Caco-2 (cell line): ENCODE measurements around the gene ASB1. TPM values are rescaled to one million over a fixed set of nuclear protein-coding genes. Genes with fewer than 3 reads are reported as not detected.

Source experiments
- BruUV-seq: library from RNA; stranded (reverse); fragments of 400-500 nt; replicated peaks from 2 replicates; lab custom pipeline; 2021; lab: Mats Ljungman, UMichigan
- CTCF ChIA-PET: fragments of 300-600 bp; sonication (Branson Sonifier 250); formaldehyde crosslinking; loops from one replicate; lab custom pipeline; 2022; ENCODE audit warnings: antibody characterized with exemption; lab: Charles Lee
- POLR2A ChIA-PET: fragments of 300-600 bp; sonication (Branson Sonifier 250); formaldehyde crosslinking; loops from one replicate; lab custom pipeline; 2022; ENCODE audit warnings: antibody characterized with exemption; lab: Charles Lee
- DNase-seq, 2 experiments: peaks; one replicate each; pipeline versions ENCODE4 v3.0.0 to v3.0.0-alpha.2; 2020 to 2022
- H3K27me3 ChIP-seq: replicated peaks from 2 replicates; pipeline ENCODE4 v1.6.0; 2011; ENCODE audit warnings: low read length; ENCODE audit not compliant: control insufficient read depth, insufficient read depth
- H3K36me3 ChIP-seq: 2 replicates; pipeline ENCODE4 v1.5.1; 2011; ENCODE audit warnings: low read length; ENCODE audit not compliant: control insufficient read depth, insufficient read depth
- H3K4me1 ChIP-seq: fragments of 250-450 bp; sonication (Bioruptor Pico); 2 replicates; pipeline ENCODE4 v1.5.1; 2020; ENCODE audit warnings: mild to moderate bottlenecking
- H3K4me3 ChIP-seq: 2 replicates; pipeline ENCODE4 v1.5.1; 2011; ENCODE audit warnings: low read depth, mild to moderate bottlenecking, control low read depth, low read length
- H3K9me3 ChIP-seq: fragments of 250-450 bp; sonication (Bioruptor Pico); 2 replicates; pipeline ENCODE4 v1.5.1; 2020; ENCODE audit warnings: mild to moderate bottlenecking, moderate library complexity
- H3K27ac Mint-ChIP-seq: one replicate; pipeline ENCODE4 v1.8.0; 2022; ENCODE audit warnings: mixed read lengths; ENCODE audit not compliant: unreplicated experiment
- H3K27me3 Mint-ChIP-seq: one replicate; pipeline ENCODE4 v1.8.0; 2022; ENCODE audit warnings: mixed read lengths; ENCODE audit not compliant: insufficient read depth, unreplicated experiment
- H3K36me3 Mint-ChIP-seq: one replicate; pipeline ENCODE4 v1.8.0; 2022; ENCODE audit warnings: mild to moderate bottlenecking, mixed read lengths; ENCODE audit not compliant: insufficient read depth, unreplicated experiment
- H3K4me1 Mint-ChIP-seq: one replicate; pipeline ENCODE4 v1.8.0; 2022; ENCODE audit warnings: low read depth, mixed read lengths; ENCODE audit not compliant: unreplicated experiment
- H3K4me3 Mint-ChIP-seq: one replicate; pipeline ENCODE4 v1.8.0; 2022; ENCODE audit warnings: mild to moderate bottlenecking, moderate library complexity, mixed read lengths; ENCODE audit not compliant: unreplicated experiment
- H3K9me3 Mint-ChIP-seq: one replicate; pipeline ENCODE4 v1.8.0; 2022; ENCODE audit warnings: mixed read lengths; ENCODE audit not compliant: unreplicated experiment
- CTCF ChIP-seq, 2 experiments: fragments of 200-600 bp in 1 of 2; IDR thresholded peaks; 1 replicate in 1 of 2; 2 replicates in 1 of 2; pipeline versions ENCODE4 v1.5.1 to v1.8.0; 2011 to 2022; ENCODE audit warnings: antibody characterized with exemption in 1 of 2, control low read depth in 1 of 2, inconsistent platforms in 1 of 2, low read depth in 1 of 2, low read length in 1 of 2, mild to moderate bottlenecking in 1 of 2, moderate library complexity in 1 of 2; ENCODE audit not compliant: insufficient read depth in 1 of 2, severe bottlenecking in 1 of 2, unreplicated experiment in 1 of 2
- intact Hi-C: fragments of 100-400 bp; cut with micrococcal nuclease; formaldehyde crosslinking; loops from one replicate; pipeline ENCODE4 v1.10.0; 2022; ENCODE audit not compliant: unreplicated experiment
- total RNA-seq: library from RNA; stranded (reverse); gene quantifications from 2 replicates; pipeline ENCODE4 v1.2.3, GENCODE V29; 2022

The ASB1 gene
- total RNA-seq, 1 experiment from 2014 or later = 16.9 TPM

GRCh38 chr2:238461916-238462315 is 35.2 kb downstream of the ASB1 start:
- ChIA-PET CTCF (no interaction called here), POLR2A (no interaction called here)
- Histone ChIP-seq H3K4me1 (no peaks in the 10 kb centered on the region), H3K9me3 (no peaks in the 10 kb centered on the region), H3K36me3 (no peaks in the 10 kb centered on the region), H3K27me3 (no peaks in the 10 kb centered on the region), H3K4me3 (no peak overlapping the region)
- Mint-ChIP-seq H3K36me3 (no peaks in the 10 kb centered on the region), H3K4me3 (no peak overlapping the region), H3K27me3 (no peaks in the 10 kb centered on the region), H3K27ac (no peak overlapping the region), H3K4me1 (no peaks in the 10 kb centered on the region), H3K9me3 (no peaks in the 10 kb centered on the region)
- intact Hi-C loops = loop anchor here (1.0 kb wide), 2 partner anchors 92 to 105 kb away; no protein-coding TSS in a partner anchor
- BruUV-seq = no TSS peak
- no peak for DNase-seq
- no peak for TF ChIP-seq CTCF (IDR thresholded peaks at IDR 0.05; ENCODE audit: insufficient read depth in 1 of 2, low read depth in 1 of 2, low read length in 1 of 2, severe bottlenecking in 1 of 2, unreplicated experiment in 1 of 2)

- Mint-ChIP-seq H3K27ac (no peak overlapping the region), H3K4me1 (no peaks in the 10 kb centered on the region), H3K4me3 (no peak overlapping the region), H3K9me3 (no peaks in the 10 kb centered on the region), H3K36me3 (no peaks in the 10 kb centered on the region), H3K27me3 (no peaks in the 10 kb centered on the region)
- Histone ChIP-seq H3K36me3 (no peaks in the 10 kb centered on the region), H3K4me1 (no peaks in the 10 kb centered on the region), H3K27me3 (no peaks in the 10 kb centered on the region), H3K4me3 (no peak overlapping the region), H3K9me3 (no peaks in the 10 kb centered on the region)
- BruUV-seq = no TSS peak
- ChIA-PET CTCF (no interaction called here), POLR2A (no interaction called here)
- intact Hi-C loops = loop anchor here (1.0 kb wide), 2 partner anchors 93 to 106 kb away; no protein-coding TSS in a partner anchor
- peak in 1 of 2 experiments; percentile 35 for DNase-seq
- TF ChIP-seq CTCF (IDR thresholded peaks at IDR 0.05; ENCODE audit: insufficient read depth in 1 of 2, low read depth in 1 of 2, low read length in 1 of 2, severe bottlenecking in 1 of 2, unreplicated experiment in 1 of 2) = peak; percentile 42 to 44
These were observed 36.2 kb downstream of the ASB1 start for GRCh38 chr2:238462782-238463396.

GRCh38 chr2:238464389-238464788 is 37.7 kb downstream of the ASB1 start:
- Histone ChIP-seq H3K9me3 (no peaks in the 10 kb centered on the region), H3K27me3 (no peaks in the 10 kb centered on the region), H3K4me3 (no peak overlapping the region), H3K4me1 (no peaks in the 10 kb centered on the region), H3K36me3 (no peaks in the 10 kb centered on the region)
- no peak for DNase-seq
- ChIA-PET CTCF (no interaction called here), POLR2A (no interaction called here)
- Mint-ChIP-seq H3K36me3 (no peaks in the 10 kb centered on the region), H3K27ac (no peak overlapping the region), H3K4me1 (no peaks in the 10 kb centered on the region), H3K9me3 (peaks cover 9% of the 10 kb centered on the region), H3K4me3 (no peak overlapping the region), H3K27me3 (no peaks in the 10 kb centered on the region)
- BruUV-seq = no TSS peak
- intact Hi-C loops = no loop called here
- TF ChIP-seq CTCF (IDR thresholded peaks at IDR 0.05; ENCODE audit: insufficient read depth in 1 of 2, low read depth in 1 of 2, low read length in 1 of 2, severe bottlenecking in 1 of 2, unreplicated experiment in 1 of 2) = no peak
